RWPE1 (cell line): ENCODE measurements around the gene PPP1R3E.

Source experiments
- CTCF ChIA-PET: fragments of 350-600 bp; sonication (Branson Sonifier 250); formaldehyde crosslinking; extraction: SDS; loops from one replicate; lab custom pipeline; 2021; lab: Yijun Ruan, JAX
- POLR2A ChIA-PET: fragments of 400-600 bp; formaldehyde crosslinking; extraction: SDS; loops from one replicate; lab custom pipeline; 2020; ENCODE audit warnings: antibody characterized with exemption; ENCODE audit not compliant: low non-redundant PET; lab: Yijun Ruan, JAX
- DNase-seq: peaks from one replicate; pipeline ENCODE4 v3.0.0; 2012; ENCODE audit warnings: low spot score
- H3K27ac ChIP-seq: fragments of 450-650 bp; 2 replicates; pipeline ENCODE4 v1.5.1; 2017
- CTCF ChIP-seq: fragments of 450-650 bp; conservative IDR thresholded peaks from 2 replicates; pipeline ENCODE4 v1.5.1; 2017; ENCODE audit warnings: low read depth, mild to moderate bottlenecking

PPP1R3E gene

GRCh38 chr14:23302290-23303225 is at the start of gene PPP1R3E:
TSS of gene PPP1R3E (minus strand) at chr14:23302859. CDS start at chr14:23302576, 283 bp downstream.
- H3K27ac ChIP-seq, result peak within 1 kb of the TSS; percentile 96
- TF ChIP-seq CTCF, result no peak
- ChIA-PET POLR2A (interaction anchor here (1.2 to 1.7 kb wide), 2 partner anchors 17 to 19 kb away, joined by 3 to 9 read pairs; partner anchors contain the start of genes HOMEZ and PABPN1), CTCF (interaction anchor here (0.5 to 1.5 kb wide), 2 partner anchors 18 to 180 kb away, joined by 3 to 4 read pairs; partner anchors contain the start of gene PABPN1)
- DNase-seq, result peak; percentile 44

- no peak overlapping the region for H3K27ac ChIP-seq
- CTCF ChIA-PET, result interaction anchor here (0.6 to 1.1 kb wide), 4 partner anchors 16 to 237 kb away, joined by 3 to 5 read pairs (median 4); no protein-coding TSS in a partner anchor
These were observed 49.2 kb upstream of the PPP1R3E start for GRCh38 chr14:23351681-23352505.

GRCh38 chr14:23349156-23349845 is 46.6 kb upstream of the PPP1R3E start:
- DNase-seq, result no peak
- CTCF ChIA-PET, result interaction anchor here (1.6 kb wide), 1 partner anchor 31 kb away, joined by 9 read pairs; no protein-coding TSS in a partner anchor
- POLR2A ChIA-PET, result no interaction called here
- no peak for TF ChIP-seq CTCF
- H3K27ac ChIP-seq, result no peak overlapping the region

More at GRCh38 chr14:23351681-23352505, 49.2 kb upstream of the PPP1R3E start:
- DNase-seq, result no peak
- POLR2A ChIA-PET, result no interaction called here
- TF ChIP-seq CTCF, result peak; percentile 17; the same call in 1 of the 2 replicates

GRCh38 chr14:23348297-23348655 is 45.6 kb upstream of the PPP1R3E start:
- CTCF ChIA-PET, result no interaction called here
- no peak for DNase-seq
- no peak for TF ChIP-seq CTCF
- no peak overlapping the region for H3K27ac ChIP-seq
- POLR2A ChIA-PET, result interaction anchor here (0.5 kb wide), 1 partner anchor 16 kb away, joined by 6 read pairs; no protein-coding TSS in a partner anchor

GRCh38 chr14:23347406-23348296 is 45.0 kb upstream of the PPP1R3E start:
- TF ChIP-seq CTCF, result no peak
- ChIA-PET POLR2A (interaction anchor here (0.5 kb wide), 1 partner anchor 16 kb away, joined by 6 read pairs; no protein-coding TSS in a partner anchor), CTCF (no interaction called here)
- no peak overlapping the region for H3K27ac ChIP-seq
- DNase-seq, result no peak
